SU-DHL-6 (cell line): ENCODE data around the gene PUS1.

Experiments used
- EZH2phosphoT487 ChIP-seq: fragments of 200-600 bp; sonication (generic), shearing (Covaris generic); conservative IDR thresholded peaks from 2 replicates; pipeline ENCODE4 v1.6.1; 2018; ENCODE audit warnings: mild to moderate bottlenecking, antibody characterized with exemption, low read length, moderate library complexity, mixed read lengths
- TF ChIP-seq, protein P1 (sequence below): fragments of 200-600 bp; sonication (generic); IDR thresholded peaks from one replicate; pipeline ENCODE4 v1.5.1; 2017; ENCODE audit warnings: antibody characterized with exemption, mild to moderate bottlenecking, low read length, moderate library complexity; ENCODE audit not compliant: insufficient read depth, poor library complexity, severe bottlenecking

DNA sequence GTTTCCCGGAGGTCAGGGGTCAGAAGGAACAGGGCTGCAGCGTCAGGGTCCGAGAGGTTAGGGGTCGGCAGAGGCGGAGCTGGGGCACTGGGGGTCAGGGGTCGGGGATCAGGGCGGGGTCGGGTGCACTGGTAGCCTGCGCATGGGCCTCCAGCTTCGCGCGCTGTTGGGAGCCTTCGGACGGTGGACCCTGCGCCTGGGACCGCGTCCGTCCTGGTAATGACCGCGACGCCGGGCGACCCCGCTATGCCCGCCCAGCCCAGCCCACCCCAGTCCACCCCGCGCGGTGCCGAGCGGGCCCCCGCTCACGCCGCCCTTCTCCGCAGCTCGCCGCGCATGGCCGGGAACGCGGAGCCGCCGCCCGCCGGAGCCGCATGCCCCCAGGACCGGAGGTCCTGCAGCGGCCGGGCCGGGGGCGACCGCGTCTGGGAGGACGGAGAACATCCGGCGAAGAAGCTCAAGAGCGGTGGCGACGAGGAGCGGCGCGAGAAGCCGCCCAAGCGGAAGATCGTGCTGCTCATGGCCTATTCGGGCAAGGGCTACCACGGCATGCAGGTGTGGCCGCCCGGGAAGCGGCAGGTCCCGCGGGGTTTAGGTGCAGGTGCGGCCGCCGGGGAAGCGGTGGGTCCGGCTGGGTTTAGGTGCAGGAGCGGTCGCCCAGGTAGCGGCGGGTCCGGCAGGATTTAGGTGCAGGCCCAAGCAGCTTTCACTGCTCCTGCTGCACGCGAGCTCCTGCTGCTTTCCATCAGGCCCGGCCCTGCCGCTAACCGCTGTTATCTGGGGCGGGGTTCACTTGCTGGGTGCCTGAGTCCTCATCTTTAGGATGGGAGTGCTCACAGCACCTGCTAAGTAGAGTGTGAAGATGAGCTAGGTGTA is 743 bp downstream of the PUS1 start:
- TF ChIP-seq, protein P1, sequence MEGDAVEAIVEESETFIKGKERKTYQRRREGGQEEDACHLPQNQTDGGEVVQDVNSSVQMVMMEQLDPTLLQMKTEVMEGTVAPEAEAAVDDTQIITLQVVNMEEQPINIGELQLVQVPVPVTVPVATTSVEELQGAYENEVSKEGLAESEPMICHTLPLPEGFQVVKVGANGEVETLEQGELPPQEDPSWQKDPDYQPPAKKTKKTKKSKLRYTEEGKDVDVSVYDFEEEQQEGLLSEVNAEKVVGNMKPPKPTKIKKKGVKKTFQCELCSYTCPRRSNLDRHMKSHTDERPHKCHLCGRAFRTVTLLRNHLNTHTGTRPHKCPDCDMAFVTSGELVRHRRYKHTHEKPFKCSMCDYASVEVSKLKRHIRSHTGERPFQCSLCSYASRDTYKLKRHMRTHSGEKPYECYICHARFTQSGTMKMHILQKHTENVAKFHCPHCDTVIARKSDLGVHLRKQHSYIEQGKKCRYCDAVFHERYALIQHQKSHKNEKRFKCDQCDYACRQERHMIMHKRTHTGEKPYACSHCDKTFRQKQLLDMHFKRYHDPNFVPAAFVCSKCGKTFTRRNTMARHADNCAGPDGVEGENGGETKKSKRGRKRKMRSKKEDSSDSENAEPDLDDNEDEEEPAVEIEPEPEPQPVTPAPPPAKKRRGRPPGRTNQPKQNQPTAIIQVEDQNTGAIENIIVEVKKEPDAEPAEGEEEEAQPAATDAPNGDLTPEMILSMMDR = no peak
- TF ChIP-seq EZH2phosphoT487 = no peak
